HAP-1 (cell line): ENCODE results near the gene PCSK4.

ENCODE experiments used
- DNase-seq, 2 experiments: peaks; one replicate each; pipeline ENCODE4 v3.0.0-alpha.2; 2016 to 2020; ENCODE audit warnings: low spot score in 2 of 2
- H3K27me3 ChIP-seq: fragments of 250-450 bp; sonication (Bioruptor Pico); 2 replicates; pipeline ENCODE4 v1.5.1; 2020; ENCODE audit warnings: low read depth, mild to moderate bottlenecking, moderate library complexity
- H3K36me3 ChIP-seq: fragments of 250-450 bp; sonication (Bioruptor Pico); replicated peaks from 2 replicates; pipeline ENCODE4 v1.5.1; 2020; ENCODE audit warnings: mild to moderate bottlenecking
- H3K4me1 ChIP-seq: fragments of 250-450 bp; sonication (Bioruptor Pico); 2 replicates; pipeline ENCODE4 v1.5.1; 2020; ENCODE audit warnings: mild to moderate bottlenecking
- H3K4me3 ChIP-seq: fragments of 250-450 bp; sonication (Bioruptor Pico); 2 replicates; pipeline ENCODE4 v1.5.1; 2020; ENCODE audit warnings: mild to moderate bottlenecking, moderate library complexity
- H3K9me3 ChIP-seq: fragments of 250-450 bp; sonication (Bioruptor Pico); 2 replicates; pipeline ENCODE4 v1.5.1; 2020; ENCODE audit warnings: mild to moderate bottlenecking, moderate library complexity
- in situ Hi-C: fragments of 300-500 bp; cut with MboI; formaldehyde crosslinking; loops from 3 replicates; pipeline ENCODE4 v1.14.3; 2020; ENCODE audit warnings: low sequenced_read_pairs, inconsistent platforms, mixed read lengths

PCSK4 gene

DNA sequence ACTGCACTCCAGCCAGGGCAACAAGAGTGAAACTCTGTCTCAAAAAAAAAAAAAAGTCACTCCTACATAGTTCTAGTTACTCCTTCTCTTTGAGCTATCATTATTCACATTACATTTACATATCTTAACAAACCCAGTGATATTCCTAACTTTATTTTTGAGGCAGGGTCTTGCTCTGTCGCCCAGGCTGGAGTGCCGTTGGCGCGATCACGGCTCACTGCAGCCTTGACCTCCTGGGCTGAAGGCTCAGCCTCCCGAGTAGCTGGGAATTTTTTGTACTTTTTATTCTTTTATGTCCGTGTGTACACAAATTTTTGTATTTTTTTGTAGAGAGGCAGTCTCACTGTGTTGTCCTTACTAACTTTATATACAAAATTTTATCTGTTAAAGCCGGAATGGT is 52.5 kb downstream of the PCSK4 start:
- Histone ChIP-seq H3K27me3 (no peaks in the 10 kb centered on the region), H3K4me1 (peaks cover 9% of the 10 kb centered on the region), H3K4me3 (peak overlapping the region; percentile 99), H3K36me3 (peaks cover 70% of the 10 kb centered on the region), H3K9me3 (no peaks in the 10 kb centered on the region)
- in situ Hi-C loops, result no loop called here
- DNase-seq, result no peak

- Histone ChIP-seq H3K27me3 (no peaks in the 10 kb centered on the region), H3K36me3 (peaks cover 70% of the 10 kb centered on the region)
- DNase-seq, result no peak
These were observed 54.7 kb downstream of the PCSK4 start for GRCh38 chr19:1435378-1435989.

GRCh38 chr19:1434577-1435060 is 55.5 kb downstream of the PCSK4 start:
- in situ Hi-C loops, result no loop called here
- H3K9me3 ChIP-seq, result no peaks in the 10 kb centered on the region
- no peak overlapping the region for H3K4me3 ChIP-seq
- H3K27me3 ChIP-seq, result no peaks in the 10 kb centered on the region
- peaks cover 68% of the 10 kb centered on the region for H3K36me3 ChIP-seq
- no peaks in the 10 kb centered on the region for H3K4me1 ChIP-seq
- no peak for DNase-seq

More at GRCh38 chr19:1435378-1435989, 54.7 kb downstream of the PCSK4 start:
- in situ Hi-C loops, result no loop called here
- no peak overlapping the region for H3K4me3 ChIP-seq
- no peaks in the 10 kb centered on the region for H3K9me3 ChIP-seq
- peaks cover 6% of the 10 kb centered on the region for H3K4me1 ChIP-seq

- Histone ChIP-seq H3K9me3 (no peaks in the 10 kb centered on the region), H3K36me3 (peaks cover 68% of the 10 kb centered on the region), H3K27me3 (no peaks in the 10 kb centered on the region), H3K4me1 (no peaks in the 10 kb centered on the region), H3K4me3 (no peak overlapping the region)
- in situ Hi-C loops, result no loop called here
- DNase-seq, result no peak
These were observed 56.1 kb downstream of the PCSK4 start for GRCh38 chr19:1434040-1434366.

- Histone ChIP-seq H3K4me1 (no peaks in the 10 kb centered on the region), H3K27me3 (no peaks in the 10 kb centered on the region), H3K36me3 (peaks cover 68% of the 10 kb centered on the region), H3K9me3 (no peaks in the 10 kb centered on the region), H3K4me3 (no peak overlapping the region)
- in situ Hi-C loops, result no loop called here
- DNase-seq, result no peak
These were observed 56.8 kb downstream of the PCSK4 start for GRCh38 chr19:1433119-1434039.

GRCh38 chr19:1432507-1432887 is 57.7 kb downstream of the PCSK4 start:
- no peaks in the 10 kb centered on the region for H3K27me3 ChIP-seq
- in situ Hi-C loops, result no loop called here
- H3K9me3 ChIP-seq, result no peaks in the 10 kb centered on the region
- no peaks in the 10 kb centered on the region for H3K4me1 ChIP-seq
- H3K4me3 ChIP-seq, result no peak overlapping the region
- peaks cover 74% of the 10 kb centered on the region for H3K36me3 ChIP-seq
- no peak for DNase-seq

DNA sequence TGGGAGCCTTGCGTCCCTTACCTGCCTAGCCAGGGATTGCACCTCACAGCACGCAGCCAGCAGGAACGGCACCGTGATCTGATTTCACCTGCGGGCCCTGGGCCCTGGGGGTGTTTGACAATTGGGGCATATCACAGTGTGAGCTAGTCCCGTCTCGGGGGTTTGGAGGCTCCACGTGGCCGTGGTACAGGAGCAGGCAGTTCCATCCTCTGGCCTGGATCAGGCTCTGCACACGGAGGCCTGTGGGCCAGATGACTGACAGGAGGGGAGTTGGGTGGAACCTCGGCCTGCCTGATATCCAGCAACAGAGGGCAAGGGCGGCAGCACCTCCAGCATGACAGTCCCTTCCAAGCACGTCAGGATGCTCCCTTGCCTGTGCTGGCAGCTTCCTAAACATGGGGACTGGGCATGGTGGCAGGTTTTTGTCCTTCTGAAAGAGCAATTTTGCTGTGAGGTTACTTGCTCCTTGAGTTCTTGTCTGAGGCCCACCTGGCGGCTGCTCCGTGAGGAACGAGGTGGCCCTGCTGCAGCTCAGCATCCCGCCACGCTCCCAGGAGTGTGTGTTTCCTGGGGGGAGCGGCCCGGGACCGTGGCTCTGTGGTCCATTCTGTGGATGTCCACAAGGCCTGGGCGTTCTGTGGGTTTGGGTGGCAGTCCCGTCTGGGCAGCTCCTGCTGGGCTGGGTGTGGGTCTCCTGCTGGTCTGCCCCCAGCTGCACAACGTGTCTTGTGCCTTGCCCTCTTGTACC is 58.2 kb downstream of the PCSK4 start:
- in situ Hi-C loops, result no loop called here
- no peaks in the 10 kb centered on the region for H3K4me1 ChIP-seq
- H3K36me3 ChIP-seq, result peaks cover 79% of the 10 kb centered on the region
- H3K9me3 ChIP-seq, result no peaks in the 10 kb centered on the region
- H3K4me3 ChIP-seq, result no peak overlapping the region
- H3K27me3 ChIP-seq, result no peaks in the 10 kb centered on the region
- DNase-seq, result no peak
